ENCODE results near the gene EIF4E2.

EIF4E2 gene

GRCh38 chr2:232520489-232520888 lies 30.0 kb upstream of the EIF4E2 start:
- TF ChIP-seq, protein P1, sequence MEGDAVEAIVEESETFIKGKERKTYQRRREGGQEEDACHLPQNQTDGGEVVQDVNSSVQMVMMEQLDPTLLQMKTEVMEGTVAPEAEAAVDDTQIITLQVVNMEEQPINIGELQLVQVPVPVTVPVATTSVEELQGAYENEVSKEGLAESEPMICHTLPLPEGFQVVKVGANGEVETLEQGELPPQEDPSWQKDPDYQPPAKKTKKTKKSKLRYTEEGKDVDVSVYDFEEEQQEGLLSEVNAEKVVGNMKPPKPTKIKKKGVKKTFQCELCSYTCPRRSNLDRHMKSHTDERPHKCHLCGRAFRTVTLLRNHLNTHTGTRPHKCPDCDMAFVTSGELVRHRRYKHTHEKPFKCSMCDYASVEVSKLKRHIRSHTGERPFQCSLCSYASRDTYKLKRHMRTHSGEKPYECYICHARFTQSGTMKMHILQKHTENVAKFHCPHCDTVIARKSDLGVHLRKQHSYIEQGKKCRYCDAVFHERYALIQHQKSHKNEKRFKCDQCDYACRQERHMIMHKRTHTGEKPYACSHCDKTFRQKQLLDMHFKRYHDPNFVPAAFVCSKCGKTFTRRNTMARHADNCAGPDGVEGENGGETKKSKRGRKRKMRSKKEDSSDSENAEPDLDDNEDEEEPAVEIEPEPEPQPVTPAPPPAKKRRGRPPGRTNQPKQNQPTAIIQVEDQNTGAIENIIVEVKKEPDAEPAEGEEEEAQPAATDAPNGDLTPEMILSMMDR (IDR thresholded peaks at IDR 0.05; ENCODE audit: extremely low read depth, insufficient read depth, missing control alignments), result no peak
- in situ Hi-C loops (cut with MboI; ENCODE audit: low pct_unique_long_range_greater_than_20kb, low sequenced_read_pairs, unreplicated experiment), result no loop called here

DNA sequence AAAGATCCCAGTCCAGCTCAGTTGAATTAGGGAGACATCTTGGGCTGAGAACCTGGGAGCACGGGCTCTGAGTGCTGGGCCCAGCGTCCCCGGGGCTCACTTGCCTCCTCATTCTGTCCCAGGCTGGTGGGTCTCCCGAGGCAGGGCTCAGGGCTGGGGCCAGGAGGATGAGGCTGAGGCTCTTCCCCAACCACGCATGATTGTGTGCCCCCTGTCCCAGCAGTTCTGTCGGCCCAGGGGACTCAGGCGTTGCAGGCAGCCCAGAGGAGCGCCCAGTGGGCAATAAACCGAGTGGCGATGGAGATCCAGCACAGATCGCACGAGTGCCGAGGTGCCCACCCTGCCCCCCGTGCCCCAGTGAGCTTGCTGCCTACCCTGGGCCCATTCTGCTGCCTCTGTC lies 29.4 kb upstream of the EIF4E2 start:
- DNase-seq (ENCODE audit: low spot score), result no peak
- in situ Hi-C loops (cut with MboI; ENCODE audit: low pct_unique_long_range_greater_than_20kb, low sequenced_read_pairs, unreplicated experiment), result no loop called here
- TF ChIP-seq, protein P1 (IDR thresholded peaks at IDR 0.05; ENCODE audit: extremely low read depth, insufficient read depth, missing control alignments), result no peak

More at GRCh38 chr2:232520489-232520888, 30.0 kb upstream of the EIF4E2 start:
- no peak for DNase-seq (ENCODE audit: low spot score)

GRCh38 chr2:232521959-232522622 lies 28.4 kb upstream of the EIF4E2 start:
- DNase-seq (ENCODE audit: low spot score), result peak; percentile 94
- TF ChIP-seq, protein P1 (IDR thresholded peaks at IDR 0.05; ENCODE audit: extremely low read depth, insufficient read depth, missing control alignments), result peak; percentile 82
- in situ Hi-C loops (cut with MboI; ENCODE audit: low pct_unique_long_range_greater_than_20kb, low sequenced_read_pairs, unreplicated experiment), result no loop called here

DNA sequence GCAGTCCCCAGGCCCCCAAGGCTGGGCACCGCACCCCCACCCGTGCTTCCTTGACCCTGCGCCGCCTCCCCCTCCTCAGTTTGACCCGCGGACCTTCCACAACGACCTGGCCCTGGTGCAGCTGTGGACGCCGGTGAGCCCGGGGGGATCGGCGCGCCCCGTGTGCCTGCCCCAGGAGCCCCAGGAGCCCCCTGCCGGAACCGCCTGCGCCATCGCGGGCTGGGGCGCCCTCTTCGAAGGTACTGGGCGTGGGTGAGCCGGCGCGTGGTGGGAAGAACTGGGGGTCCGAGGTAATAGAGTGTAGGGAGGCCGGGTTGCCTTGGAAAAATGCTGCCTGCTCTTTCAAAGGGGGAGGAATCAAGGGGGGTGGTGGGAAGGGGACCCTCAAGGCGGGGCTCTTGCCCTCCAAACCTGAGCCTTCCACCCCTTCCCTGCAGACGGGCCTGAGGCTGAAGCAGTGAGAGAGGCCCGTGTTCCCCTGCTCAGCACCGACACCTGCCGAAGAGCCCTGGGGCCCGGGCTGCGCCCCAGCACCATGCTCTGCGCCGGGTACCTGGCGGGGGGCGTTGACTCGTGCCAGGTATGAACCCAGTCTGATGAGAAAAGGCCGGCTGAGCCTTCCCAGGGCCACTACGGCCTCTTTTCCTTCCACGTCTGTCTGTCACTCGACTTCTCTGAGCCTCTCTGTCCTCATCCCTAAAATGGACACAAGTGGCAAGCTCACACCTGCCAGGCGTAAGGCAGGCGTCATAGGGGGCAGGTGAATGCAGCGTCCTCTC lies 27.7 kb upstream of the EIF4E2 start:
- DNase-seq (ENCODE audit: low spot score), result peak; percentile 53
- TF ChIP-seq, protein P1 (IDR thresholded peaks at IDR 0.05; ENCODE audit: extremely low read depth, insufficient read depth, missing control alignments), result no peak
- in situ Hi-C loops (cut with MboI; ENCODE audit: low pct_unique_long_range_greater_than_20kb, low sequenced_read_pairs, unreplicated experiment), result no loop called here

- TF ChIP-seq, protein P1 (IDR thresholded peaks at IDR 0.05; ENCODE audit: extremely low read depth, insufficient read depth, missing control alignments), result no peak
- in situ Hi-C loops (cut with MboI; ENCODE audit: low pct_unique_long_range_greater_than_20kb, low sequenced_read_pairs, unreplicated experiment), result no loop called here
- DNase-seq (ENCODE audit: low spot score), result no peak
Measured at GRCh38 chr2:232523402-232523681, 27.1 kb upstream of the EIF4E2 start.

GRCh38 chr2:232523682-232524597 lies 26.5 kb upstream of the EIF4E2 start:
- in situ Hi-C loops (cut with MboI; ENCODE audit: low pct_unique_long_range_greater_than_20kb, low sequenced_read_pairs, unreplicated experiment), result no loop called here
- TF ChIP-seq, protein P1 (IDR thresholded peaks at IDR 0.05; ENCODE audit: extremely low read depth, insufficient read depth, missing control alignments), result peak; percentile 15
- peak; percentile 67 for DNase-seq (ENCODE audit: low spot score)
